CD4-positive, alpha-beta T cell treated with Interleukin-15 for 1 hour (primary cell): Measurements from ENCODE around the gene UBE2S.
"Not testable (repeated sequence)": the region's sequence is repeated elsewhere in the genome, so short reads cannot be mapped to it uniquely, and the experiment has no call there.

Source experiments
- DNase-seq: peaks from one replicate; pipeline ENCODE4 v3.0.0-alpha.2; 2020

Gene UBE2S

DNA sequence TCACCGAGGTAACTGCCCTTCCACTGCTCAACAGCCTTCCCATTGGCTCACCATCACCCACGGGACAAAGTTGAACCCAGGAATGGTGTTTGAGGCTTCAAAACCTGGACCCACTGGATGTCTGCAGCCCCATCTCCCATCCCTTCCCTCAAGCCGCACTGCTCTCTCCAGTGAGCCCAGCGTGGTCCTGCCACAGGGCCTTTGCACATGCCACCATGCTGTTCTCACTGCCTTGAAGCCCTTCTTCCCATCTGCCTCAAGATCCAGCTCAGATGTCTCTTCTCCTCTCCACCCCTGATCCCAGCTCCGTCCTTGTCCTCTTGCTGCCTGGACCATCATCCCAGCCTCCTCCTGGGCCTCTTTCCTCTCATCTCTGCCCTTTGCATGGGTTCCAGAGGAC is 31.5 kb upstream of the UBE2S start:
- DNase-seq, result no peak

DNA sequence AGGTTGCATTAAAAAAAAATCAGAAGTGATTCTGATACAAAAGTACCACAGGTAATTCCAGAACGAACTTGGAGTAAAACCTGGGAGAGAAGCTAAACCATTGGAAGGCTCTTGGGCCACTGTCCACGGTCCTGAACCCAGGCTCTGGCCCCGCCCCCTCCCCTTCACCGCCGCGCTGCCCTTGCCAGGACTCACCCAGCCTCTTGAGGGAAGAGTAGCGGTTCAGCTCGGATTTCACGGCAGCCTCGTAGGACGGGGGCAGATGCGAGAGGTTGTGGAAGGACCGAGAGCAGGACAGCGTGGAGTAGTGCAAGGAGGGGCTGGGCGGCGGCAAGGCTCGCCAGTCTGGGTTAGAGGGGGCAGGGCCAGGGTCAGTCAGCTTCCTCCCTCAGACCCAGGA is 29.8 kb upstream of the UBE2S start:
- DNase-seq, result no peak

- DNase-seq, result no peak
Observed at GRCh38 chr19:55436847-55437246, 29.3 kb upstream of the UBE2S start.

DNA sequence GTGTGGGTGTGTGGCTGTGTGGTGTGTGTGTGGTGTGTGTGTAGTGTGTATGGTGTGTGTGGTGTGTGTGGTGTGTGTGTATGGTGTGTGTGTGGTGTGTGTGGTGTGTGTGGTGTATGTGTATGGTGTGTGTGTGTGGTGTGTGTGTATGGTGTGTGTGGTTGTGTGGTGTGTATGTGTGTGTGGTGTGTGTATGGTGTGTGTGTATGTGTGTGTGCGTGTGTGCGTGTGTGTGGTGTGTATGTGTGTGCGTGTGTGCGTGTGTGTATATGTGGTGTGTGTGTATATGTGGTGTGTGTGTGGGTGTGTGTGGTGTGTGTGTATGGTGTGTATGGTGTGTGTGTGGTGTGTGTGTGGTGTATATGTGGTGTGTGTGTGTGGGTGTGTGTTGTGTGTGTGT is 27.4 kb upstream of the UBE2S start:
- DNase-seq, result no peak

DNA sequence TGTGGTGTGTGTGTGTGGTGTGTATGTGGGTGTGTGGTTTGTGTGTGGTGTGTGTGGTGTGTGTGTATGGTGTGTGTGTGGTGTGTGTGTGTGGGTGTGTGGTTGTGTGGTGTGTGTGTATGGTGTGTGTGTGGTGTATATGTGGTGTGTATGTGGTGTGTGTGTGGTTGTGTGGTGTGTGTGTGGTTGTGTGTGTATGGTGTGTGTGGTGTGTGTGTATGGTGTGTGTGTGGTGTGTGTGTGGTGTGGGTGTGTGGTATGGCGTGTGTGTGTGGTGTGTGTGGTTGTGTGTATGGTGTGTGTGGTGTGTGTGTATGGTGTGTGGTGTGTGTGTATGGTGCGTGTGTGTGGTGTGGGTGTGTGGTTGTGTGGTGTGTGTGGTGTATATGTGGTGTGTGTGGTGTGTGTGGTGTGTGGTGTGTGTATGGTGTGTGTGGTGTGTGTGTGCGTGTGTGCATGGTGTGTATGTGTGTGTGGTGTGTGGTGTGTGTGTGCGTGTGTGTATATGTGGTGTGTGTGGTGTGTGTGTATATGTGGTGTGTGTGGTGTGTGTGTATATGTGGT is 26.9 kb upstream of the UBE2S start:
- no peak for DNase-seq

GRCh38 chr19:55433292-55433691 is 25.7 kb upstream of the UBE2S start:
- no peak for DNase-seq

DNA sequence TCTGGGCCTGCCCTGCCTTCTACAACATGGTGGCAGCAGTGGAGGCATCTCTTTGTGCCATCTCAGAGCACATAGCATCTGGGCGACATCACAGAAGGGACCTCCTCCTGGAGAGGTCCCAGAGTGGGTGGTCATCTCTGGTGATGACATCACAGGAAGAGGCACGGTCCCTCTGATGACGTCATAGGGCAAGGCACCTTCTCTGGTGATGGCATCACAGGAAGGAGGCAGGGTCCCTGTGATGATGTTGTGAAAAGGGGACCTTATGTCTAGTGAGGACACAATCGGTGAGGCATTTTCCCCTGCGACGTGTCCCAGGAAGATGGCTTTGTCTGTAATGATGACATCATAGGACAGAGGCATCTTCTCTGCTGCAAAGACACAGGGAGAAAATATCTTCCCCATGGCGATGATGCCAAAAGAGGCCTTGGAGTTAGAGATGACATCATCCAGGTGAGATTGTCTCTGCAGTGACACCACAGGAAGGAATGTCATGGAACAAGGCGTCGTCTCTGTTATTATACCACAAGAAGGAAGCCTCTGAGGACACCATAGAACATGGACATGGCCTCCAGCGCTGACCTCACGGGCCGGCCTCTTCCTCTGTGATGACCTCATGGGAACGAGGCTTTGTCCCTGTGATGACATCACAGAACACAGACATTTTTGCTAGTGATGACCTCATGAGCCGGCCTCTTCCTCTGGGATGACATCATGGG is 24.8 kb upstream of the UBE2S start:
- DNase-seq, result no peak

DNA sequence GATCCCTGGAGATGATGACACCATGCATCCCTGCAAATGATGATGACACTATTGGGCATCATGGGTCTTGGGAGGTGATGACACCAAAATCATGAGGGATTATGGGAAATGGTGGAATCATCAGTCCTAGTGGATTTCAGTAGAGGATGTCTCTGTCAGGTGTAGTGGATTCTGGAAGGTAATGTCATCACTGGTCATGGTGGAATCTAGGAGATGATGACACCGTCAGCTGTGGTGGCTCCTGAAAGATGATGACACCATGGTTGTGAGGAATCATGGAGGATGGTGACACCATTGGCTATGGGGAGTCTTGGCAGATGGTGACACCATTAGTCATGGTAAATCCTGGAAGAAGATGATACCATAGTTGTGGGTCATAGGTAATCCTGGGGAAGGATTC is 23.6 kb upstream of the UBE2S start:
- DNase-seq, result no peak

GRCh38 chr19:55426042-55426441 is 18.5 kb upstream of the UBE2S start:
- DNase-seq, result no peak

- DNase-seq, result no peak
Observed at GRCh38 chr19:55424518-55424917, 16.9 kb upstream of the UBE2S start.

DNA sequence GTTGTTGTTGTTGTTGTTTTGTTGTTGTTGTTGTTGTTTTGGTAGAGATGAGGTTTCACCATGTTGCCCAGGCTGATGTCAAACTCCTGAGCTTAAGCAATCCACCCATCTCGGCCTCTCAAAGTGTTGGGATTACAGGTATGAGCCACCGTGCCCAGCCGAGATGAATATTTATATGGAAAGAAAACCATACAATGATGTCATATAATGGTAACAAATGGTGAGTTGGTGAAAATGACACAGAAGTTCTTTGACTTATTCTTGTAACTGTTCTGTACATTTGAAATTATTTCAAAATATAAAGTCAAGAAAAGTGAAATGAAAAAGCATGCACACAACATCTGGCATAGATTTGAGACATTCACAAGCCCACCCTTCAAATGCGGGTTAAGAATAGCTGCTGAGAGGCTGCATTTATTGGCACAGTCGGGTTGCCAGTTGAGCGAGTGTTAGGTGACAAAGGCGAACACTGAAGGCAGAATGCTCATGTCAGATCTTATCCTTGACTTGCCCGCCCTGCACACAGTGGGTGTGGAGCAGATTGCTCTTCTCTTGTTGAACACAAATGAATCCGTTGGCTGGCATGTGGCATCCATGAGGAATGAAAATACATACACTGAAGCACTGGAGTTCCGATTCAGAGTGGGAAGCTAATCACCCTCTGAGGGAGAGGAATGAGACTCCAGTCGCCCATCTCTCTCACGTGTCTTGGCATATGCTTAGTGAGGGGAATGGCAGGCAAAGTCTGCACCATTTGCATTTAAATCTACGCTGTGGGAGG is 15.8 kb upstream of the UBE2S start:
- DNase-seq, result no peak

- DNase-seq, result peak; percentile 30
Observed at GRCh38 chr19:55421281-55421680, 13.7 kb upstream of the UBE2S start.

GRCh38 chr19:55419624-55420236 is 12.1 kb upstream of the UBE2S start:
- no peak for DNase-seq

- DNase-seq, result no peak
Observed at GRCh38 chr19:55419103-55419502, 11.5 kb upstream of the UBE2S start.

- peak; percentile 51 for DNase-seq
Observed at GRCh38 chr19:55418185-55418584, 10.6 kb upstream of the UBE2S start.

DNA sequence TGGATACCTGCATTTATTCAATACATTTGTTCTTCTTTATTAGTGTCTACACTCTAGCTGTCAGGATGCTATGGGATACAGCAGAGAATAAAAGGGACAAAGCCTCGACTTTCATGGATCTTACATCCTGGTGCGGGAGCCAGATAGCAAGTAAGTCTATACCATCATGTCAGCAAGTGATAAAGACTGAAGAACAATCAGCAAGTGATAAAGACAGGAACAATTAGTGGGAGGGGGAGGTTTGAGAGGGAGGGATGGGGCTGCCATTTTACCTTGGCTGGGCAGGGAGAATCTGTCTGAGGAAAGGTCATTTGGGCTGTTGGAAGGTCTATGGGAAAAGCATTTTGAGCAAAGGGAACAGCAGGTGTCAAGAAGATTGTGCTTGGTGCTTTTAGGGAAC is 2.6 kb upstream of the UBE2S start:
- DNase-seq, result no peak

GRCh38 chr19:55409179-55409578 is 1.6 kb upstream of the UBE2S start:
- not testable (repeated sequence) for DNase-seq

- DNase-seq, result no peak
Observed at GRCh38 chr19:55408533-55408872, 915 bp upstream of the UBE2S start.

GRCh38 chr19:55407800-55408532 is 378 bp upstream of the UBE2S start:
- DNase-seq, result peak; percentile 99

DNA sequence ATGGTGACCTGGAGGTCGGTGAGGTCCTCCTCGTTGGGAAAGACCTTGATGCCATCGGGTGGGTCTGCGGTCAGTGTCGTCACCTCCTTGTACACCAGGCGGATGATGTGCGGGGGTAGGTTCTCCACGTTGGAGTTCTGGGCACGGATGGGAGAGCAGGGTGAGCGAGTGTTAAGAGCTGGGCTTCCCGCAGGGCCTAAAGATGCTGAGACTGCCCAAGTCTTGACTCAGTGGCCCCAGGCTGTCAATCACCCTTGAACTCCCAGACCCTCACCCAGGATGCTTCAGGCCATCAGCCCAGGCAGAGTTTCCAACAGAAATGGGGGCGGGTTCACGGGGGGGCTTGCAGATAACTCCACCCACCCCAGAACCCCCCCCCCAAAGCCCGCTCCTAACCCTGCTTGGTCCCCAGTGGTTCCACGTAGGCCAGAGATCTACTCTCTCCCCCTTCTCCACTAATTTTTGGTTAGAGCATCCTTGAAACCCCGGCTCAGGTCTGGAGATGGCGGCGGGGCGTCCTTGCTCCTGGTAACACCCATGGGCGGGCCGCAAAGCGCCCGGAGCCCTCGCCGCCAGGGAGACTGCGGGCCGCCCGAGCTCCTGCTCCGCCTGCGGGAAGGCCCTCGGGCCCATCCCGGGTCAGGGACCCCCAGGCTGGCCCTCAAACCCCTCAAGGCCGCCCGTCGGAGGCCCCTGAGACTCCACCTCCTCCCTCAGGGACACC is 600 bp downstream of the UBE2S start:
- DNase-seq, result no peak

DNA sequence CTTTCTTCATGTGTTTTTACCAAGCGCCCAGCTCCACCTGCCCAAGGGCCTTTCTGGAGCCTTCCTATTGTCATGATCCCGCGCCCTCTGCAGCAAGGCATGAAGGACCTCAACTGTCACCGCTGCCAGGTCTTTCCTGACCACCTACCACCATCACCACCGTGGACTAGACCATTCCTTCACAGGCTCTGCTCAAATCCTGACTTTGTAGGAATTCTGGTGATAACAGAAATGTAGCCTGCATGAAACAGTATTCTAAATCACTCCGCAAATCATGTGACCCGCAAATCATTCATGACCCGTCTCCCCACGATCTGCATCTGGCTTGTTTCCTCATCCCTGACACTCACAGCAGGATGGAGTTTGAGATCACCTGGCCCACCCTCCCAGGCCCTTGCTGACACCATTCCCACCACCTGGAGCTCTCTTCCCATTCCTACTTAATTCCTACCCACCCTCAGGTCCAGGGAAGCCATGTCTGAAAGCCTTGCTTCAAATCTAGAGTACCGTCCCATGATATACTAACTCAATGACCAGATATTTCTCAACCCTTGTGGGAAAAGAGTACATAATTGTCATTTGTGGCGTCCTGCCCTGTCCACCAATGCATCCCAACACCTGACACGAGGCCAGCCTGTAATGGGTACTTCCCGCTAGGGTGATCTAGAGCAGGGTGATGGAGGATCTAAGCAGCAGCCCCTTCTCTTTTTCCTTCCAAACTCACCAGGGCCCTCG is 1.3 kb downstream of the UBE2S start:
- no peak for DNase-seq

GRCh38 chr19:55405638-55406037 is 1.9 kb downstream of the UBE2S start:
- no peak for DNase-seq
